DMS153 treated with DMSO at 0.1 percent for 48 hours (cell line): ENCODE data around the gene NCK1.
"Not testable (repeated sequence)": the region's sequence is repeated elsewhere in the genome, so short reads cannot be mapped to it uniquely, and the experiment has no call there.

Source experiments
- DNase-seq: peaks from one replicate; lab custom pipeline; 2025; ENCODE audit not compliant: unreplicated experiment; lab: John Stamatoyannopoulos, UW

NCK1 gene

GRCh38 chr3:136982520-136983138 lies 120.6 kb downstream of the NCK1 start:
- DNase-seq = no peak

GRCh38 chr3:136984837-136985236 lies 122.8 kb downstream of the NCK1 start:
- no peak for DNase-seq

GRCh38 chr3:136987398-136987980 lies 125.5 kb downstream of the NCK1 start:
- not testable (repeated sequence) for DNase-seq

GRCh38 chr3:136988651-136989050 lies 126.6 kb downstream of the NCK1 start:
- DNase-seq = no peak

- DNase-seq = no peak
These were observed 127.9 kb downstream of the NCK1 start for GRCh38 chr3:136989781-136990524.

GRCh38 chr3:136990826-136991225 lies 128.8 kb downstream of the NCK1 start:
- DNase-seq = no peak

- DNase-seq = no peak
These were observed 130.1 kb downstream of the NCK1 start for GRCh38 chr3:136992115-136992514.

- peak; percentile 43 for DNase-seq
These were observed 132.9 kb downstream of the NCK1 start for GRCh38 chr3:136994772-136995516.

- no peak for DNase-seq
These were observed 133.6 kb downstream of the NCK1 start for GRCh38 chr3:136995652-136996051.
